ENCODE results near the gene TMEM245. TPM values are rescaled to one million over a fixed set of nuclear protein-coding genes. Genes with fewer than 3 reads are reported as not detected.
A peak's percentile ranks its signal among the peaks of the same experiment; 100 is the strongest.
"Not testable (repeated sequence)": the region's sequence is repeated elsewhere in the genome, so short reads cannot be mapped to it uniquely, and the experiment has no call there.

Gene TMEM245
- total RNA-seq, 1 donor from 2014 or later = 43.8 TPM

DNA sequence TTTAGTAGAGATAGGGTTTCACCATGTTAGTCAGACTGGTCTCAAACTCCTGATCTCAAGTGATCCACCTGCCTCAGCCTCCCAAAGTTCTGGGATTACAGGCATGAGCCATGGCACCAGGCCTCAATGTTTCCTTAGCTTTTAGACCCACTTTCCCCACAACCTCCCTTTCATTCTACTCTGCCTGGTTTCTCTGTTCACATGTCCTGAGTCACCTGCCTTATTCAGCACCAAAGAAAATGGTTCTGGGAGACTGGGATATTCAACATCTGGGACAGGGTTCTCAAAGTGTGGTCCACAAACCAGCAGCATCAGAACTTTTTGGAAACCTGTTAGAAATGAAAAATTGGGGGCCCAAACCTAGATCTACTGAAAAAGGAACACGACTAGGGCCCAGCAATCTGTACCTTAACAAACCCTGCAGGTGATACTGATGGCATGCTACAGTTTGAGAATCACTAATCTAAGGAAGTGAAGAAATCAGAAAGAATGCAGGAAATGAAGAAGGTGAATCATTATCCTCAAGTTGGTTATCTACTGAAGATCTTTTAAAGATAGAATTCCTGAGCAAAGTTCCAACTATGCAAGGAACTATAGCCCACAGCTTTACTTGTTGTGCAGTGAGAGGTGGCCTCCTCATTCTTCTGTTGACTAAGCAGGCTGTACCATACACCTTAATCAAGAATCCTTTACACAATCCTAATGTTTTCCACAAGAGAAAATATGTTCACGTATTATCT, 54.6 kb downstream of the TMEM245 start:
- Mint-ChIP-seq H3K9me3 (ENCODE audit: low read depth) (no peaks in the 10 kb centered on the region), H3K4me3 (ENCODE audit: unreplicated experiment) (no peak overlapping the region), H3K36me3 (ENCODE audit: low read depth) (peaks cover 13% of the 10 kb centered on the region), H3K4me1 (ENCODE audit: low read depth) (peaks cover 6% of the 10 kb centered on the region), H3K27ac (ENCODE audit: unreplicated experiment) (no peak overlapping the region), H3K27me3 (ENCODE audit: low read depth) (no peaks in the 10 kb centered on the region)
- DNase-seq (ENCODE audit: low spot score) = no peak
- TF ChIP-seq, protein P1, sequence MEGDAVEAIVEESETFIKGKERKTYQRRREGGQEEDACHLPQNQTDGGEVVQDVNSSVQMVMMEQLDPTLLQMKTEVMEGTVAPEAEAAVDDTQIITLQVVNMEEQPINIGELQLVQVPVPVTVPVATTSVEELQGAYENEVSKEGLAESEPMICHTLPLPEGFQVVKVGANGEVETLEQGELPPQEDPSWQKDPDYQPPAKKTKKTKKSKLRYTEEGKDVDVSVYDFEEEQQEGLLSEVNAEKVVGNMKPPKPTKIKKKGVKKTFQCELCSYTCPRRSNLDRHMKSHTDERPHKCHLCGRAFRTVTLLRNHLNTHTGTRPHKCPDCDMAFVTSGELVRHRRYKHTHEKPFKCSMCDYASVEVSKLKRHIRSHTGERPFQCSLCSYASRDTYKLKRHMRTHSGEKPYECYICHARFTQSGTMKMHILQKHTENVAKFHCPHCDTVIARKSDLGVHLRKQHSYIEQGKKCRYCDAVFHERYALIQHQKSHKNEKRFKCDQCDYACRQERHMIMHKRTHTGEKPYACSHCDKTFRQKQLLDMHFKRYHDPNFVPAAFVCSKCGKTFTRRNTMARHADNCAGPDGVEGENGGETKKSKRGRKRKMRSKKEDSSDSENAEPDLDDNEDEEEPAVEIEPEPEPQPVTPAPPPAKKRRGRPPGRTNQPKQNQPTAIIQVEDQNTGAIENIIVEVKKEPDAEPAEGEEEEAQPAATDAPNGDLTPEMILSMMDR (IDR thresholded peaks at IDR 0.05) = no peak

DNA sequence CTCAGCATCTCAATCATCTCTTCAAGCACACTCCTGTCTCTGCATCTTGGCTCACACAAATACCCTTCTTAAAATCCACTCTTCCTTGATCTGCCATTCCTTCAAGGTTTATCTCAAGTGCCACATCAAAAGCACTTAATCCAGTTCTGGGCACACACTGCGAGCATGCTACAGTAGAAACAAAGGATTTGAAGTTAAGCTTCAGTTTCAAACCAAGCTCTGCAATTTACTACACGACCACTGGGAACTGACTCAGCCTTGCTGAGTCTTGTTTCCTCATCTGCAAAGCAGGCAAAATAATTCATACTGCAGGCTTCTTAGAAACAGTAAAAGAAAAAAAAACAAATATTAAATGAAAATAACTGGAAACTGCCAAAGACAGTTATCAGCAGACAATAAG, 56.0 kb downstream of the TMEM245 start:
- no peak for DNase-seq (ENCODE audit: low spot score)

DNA sequence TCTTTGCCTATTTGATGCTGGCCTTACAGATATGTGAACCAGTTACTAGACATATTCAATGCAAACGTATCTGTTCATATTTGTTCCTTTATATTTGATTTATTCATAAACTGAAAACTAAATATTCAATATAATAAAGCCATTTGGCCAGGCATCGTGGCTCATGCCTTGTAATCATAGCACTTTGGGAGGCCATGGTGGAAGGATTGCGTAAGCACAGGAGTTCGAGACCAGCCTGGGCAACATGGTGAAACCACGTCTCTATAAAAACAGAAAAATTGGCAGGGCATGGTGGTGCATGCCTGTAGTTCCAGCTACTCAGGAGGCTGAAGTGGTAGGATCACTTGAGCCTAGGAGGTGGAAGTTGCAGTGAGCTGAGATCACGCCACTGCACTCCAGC, 57.2 kb downstream of the TMEM245 start:
- Mint-ChIP-seq H3K9me3 (ENCODE audit: low read depth) (no peaks in the 10 kb centered on the region), H3K27me3 (ENCODE audit: low read depth) (no peaks in the 10 kb centered on the region), H3K27ac (ENCODE audit: unreplicated experiment) (no peak overlapping the region), H3K36me3 (ENCODE audit: low read depth) (peaks cover 14% of the 10 kb centered on the region), H3K4me1 (ENCODE audit: low read depth) (peaks cover 8% of the 10 kb centered on the region), H3K4me3 (ENCODE audit: unreplicated experiment) (no peak overlapping the region)
- no peak for DNase-seq (ENCODE audit: low spot score)
- TF ChIP-seq, protein P1 (IDR thresholded peaks at IDR 0.05) = no peak

More for the DNA sequence above, 56.0 kb downstream of the TMEM245 start:
- peaks cover 17% of the 10 kb centered on the region for H3K36me3 Mint-ChIP-seq (ENCODE audit: low read depth)
- no peaks in the 10 kb centered on the region for H3K9me3 Mint-ChIP-seq (ENCODE audit: low read depth)
- H3K4me3 Mint-ChIP-seq (ENCODE audit: unreplicated experiment) = no peak overlapping the region
- H3K27ac Mint-ChIP-seq (ENCODE audit: unreplicated experiment) = no peak overlapping the region
- TF ChIP-seq, protein P1 (IDR thresholded peaks at IDR 0.05) = no peak
- H3K4me1 Mint-ChIP-seq (ENCODE audit: low read depth) = peaks cover 8% of the 10 kb centered on the region
- H3K27me3 Mint-ChIP-seq (ENCODE audit: low read depth) = no peaks in the 10 kb centered on the region

DNA sequence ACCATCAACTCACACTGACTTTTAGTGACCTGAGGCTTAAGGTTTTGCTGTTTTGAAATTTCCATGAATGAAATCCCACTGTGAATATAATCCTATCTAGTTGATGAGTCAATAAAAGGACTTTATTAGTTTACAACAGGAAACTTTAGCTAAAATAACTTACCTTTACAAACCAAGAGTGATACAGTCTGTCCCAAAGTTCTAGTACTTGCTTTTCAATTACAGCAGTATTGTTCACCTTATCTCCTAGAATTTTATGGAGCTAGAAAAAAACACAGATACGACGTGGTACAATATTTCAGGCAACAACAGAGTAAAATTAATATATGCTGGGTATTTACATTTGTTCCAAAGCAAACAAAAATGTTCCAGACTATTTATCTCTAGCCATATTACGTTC, 59.6 kb downstream of the TMEM245 start:
- no peak overlapping the region for H3K4me3 Mint-ChIP-seq (ENCODE audit: unreplicated experiment)
- H3K9me3 Mint-ChIP-seq (ENCODE audit: low read depth) = no peaks in the 10 kb centered on the region
- H3K27ac Mint-ChIP-seq (ENCODE audit: unreplicated experiment) = no peak overlapping the region
- H3K36me3 Mint-ChIP-seq (ENCODE audit: low read depth) = peaks cover 23% of the 10 kb centered on the region
- H3K4me1 Mint-ChIP-seq (ENCODE audit: low read depth) = peaks cover 8% of the 10 kb centered on the region
- H3K27me3 Mint-ChIP-seq (ENCODE audit: low read depth) = no peaks in the 10 kb centered on the region
- TF ChIP-seq, protein P1 (IDR thresholded peaks at IDR 0.05) = no peak
- DNase-seq (ENCODE audit: low spot score) = no peak

DNA sequence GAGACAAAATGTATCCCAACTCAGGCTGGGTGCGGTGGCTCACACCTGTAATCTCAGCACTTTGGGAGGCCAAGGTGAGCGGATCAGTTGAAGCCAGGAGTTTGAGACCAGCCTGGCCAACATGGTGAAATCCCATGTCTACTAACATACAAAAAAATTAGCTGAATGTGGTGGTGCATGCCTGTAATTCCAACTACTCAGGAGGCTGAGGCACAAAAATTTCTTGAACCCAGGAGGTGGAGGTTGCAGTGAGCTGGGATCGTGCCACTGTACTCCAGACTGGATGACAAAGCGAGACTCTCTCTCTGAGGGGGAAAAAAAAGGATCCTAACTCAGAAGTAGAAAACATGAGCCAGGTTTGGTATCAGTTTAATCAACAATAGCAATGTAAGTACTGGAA, 66.6 kb downstream of the TMEM245 start:
- DNase-seq (ENCODE audit: low spot score); H3K9me3 Mint-ChIP-seq (ENCODE audit: low read depth); H3K27me3 Mint-ChIP-seq (ENCODE audit: low read depth); H3K4me3 Mint-ChIP-seq (ENCODE audit: unreplicated experiment): not testable (repeated sequence)
- peaks cover 26% of the 10 kb centered on the region for H3K4me1 Mint-ChIP-seq (ENCODE audit: low read depth)
- peak overlapping the region; percentile 52 for H3K27ac Mint-ChIP-seq (ENCODE audit: unreplicated experiment)
- H3K36me3 Mint-ChIP-seq (ENCODE audit: low read depth) = peaks cover 30% of the 10 kb centered on the region

DNA sequence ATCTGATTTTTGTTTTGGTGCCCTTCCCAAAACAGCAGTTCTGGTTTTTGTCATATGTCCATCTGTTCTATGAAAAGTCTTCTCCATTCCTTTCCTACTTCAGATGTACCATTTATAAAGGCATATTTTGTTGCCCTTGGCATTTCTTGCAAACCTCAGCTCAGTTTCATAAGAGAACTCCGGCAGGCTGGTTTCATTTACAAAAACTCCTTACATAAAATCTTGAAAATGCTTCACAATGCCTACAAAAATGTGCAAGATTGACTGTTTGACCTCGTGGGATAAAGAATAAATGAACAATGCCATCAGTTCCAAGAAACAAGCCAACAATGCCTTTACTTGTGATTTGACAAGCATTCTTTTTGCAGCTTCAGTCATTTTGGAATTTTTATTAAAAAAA, 67.3 kb downstream of the TMEM245 start:
- DNase-seq (ENCODE audit: low spot score) = no peak
- Mint-ChIP-seq H3K36me3 (ENCODE audit: low read depth) (peaks cover 31% of the 10 kb centered on the region), H3K27me3 (ENCODE audit: low read depth) (no peaks in the 10 kb centered on the region), H3K4me3 (ENCODE audit: unreplicated experiment) (no peak overlapping the region), H3K4me1 (ENCODE audit: low read depth) (peaks cover 26% of the 10 kb centered on the region), H3K27ac (ENCODE audit: unreplicated experiment) (peak overlapping the region; percentile 47), H3K9me3 (ENCODE audit: low read depth) (no peaks in the 10 kb centered on the region)
- TF ChIP-seq, protein P1 (IDR thresholded peaks at IDR 0.05) = no peak
